DOHH2 (cell line): Measurements from ENCODE around the gene OR2L3.

Experiments
- EZH2phosphoT487 ChIP-seq: fragments of 200-600 bp; sonication (generic); IDR thresholded peaks from 2 replicates; pipeline ENCODE4 v1.6.1; 2017; ENCODE audit warnings: borderline replicate concordance, mild to moderate bottlenecking, antibody characterized with exemption, low read length, moderate library complexity, mixed read lengths
- TF ChIP-seq, protein P1 (sequence below): fragments of 200-600 bp; sonication (generic); IDR thresholded peaks from one replicate; pipeline ENCODE4 v1.5.1; 2014; ENCODE audit warnings: antibody characterized with exemption, mild to moderate bottlenecking, low read depth, low read length; ENCODE audit not compliant: poor library complexity, severe bottlenecking

GRCh38 chr1:248046536-248046935 lies at the start of gene OR2L3:
- TF ChIP-seq, protein P1, sequence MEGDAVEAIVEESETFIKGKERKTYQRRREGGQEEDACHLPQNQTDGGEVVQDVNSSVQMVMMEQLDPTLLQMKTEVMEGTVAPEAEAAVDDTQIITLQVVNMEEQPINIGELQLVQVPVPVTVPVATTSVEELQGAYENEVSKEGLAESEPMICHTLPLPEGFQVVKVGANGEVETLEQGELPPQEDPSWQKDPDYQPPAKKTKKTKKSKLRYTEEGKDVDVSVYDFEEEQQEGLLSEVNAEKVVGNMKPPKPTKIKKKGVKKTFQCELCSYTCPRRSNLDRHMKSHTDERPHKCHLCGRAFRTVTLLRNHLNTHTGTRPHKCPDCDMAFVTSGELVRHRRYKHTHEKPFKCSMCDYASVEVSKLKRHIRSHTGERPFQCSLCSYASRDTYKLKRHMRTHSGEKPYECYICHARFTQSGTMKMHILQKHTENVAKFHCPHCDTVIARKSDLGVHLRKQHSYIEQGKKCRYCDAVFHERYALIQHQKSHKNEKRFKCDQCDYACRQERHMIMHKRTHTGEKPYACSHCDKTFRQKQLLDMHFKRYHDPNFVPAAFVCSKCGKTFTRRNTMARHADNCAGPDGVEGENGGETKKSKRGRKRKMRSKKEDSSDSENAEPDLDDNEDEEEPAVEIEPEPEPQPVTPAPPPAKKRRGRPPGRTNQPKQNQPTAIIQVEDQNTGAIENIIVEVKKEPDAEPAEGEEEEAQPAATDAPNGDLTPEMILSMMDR: no peak
- no peak for TF ChIP-seq EZH2phosphoT487
